ENCODE measurements around the gene SGTA.

DNA sequence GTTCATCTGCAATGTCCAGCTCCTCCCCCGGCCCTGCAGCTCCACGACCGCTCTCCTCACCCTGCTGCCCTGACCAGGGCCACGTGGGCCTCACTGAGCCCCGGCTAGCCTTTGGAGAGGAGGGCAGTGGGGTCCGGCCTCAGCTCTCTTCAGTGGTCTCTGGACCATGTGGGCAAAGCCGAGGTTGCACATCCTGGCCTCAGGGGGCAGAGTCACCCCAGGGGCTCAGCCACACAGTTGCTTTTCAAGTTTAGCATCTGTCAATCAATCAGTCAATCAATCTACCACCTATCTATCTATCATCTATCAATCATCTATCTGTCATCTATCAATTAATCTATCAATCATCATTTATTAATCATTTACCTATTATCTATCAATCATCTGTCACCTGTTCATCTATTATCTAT, 58.9 kb downstream of the SGTA start:
- no peak for TF ChIP-seq POLR2A (IDR thresholded peaks at IDR 0.05; ENCODE audit: low read length)
- no peak for TF ChIP-seq GATA1 (IDR thresholded peaks at IDR 0.05; ENCODE audit: low read depth, low read length)

Data from erythroblast (primary cell).